Ascending aorta (tissue), 2 donors: ENCODE measurements around the gene GOLT1A. TPM values are rescaled to one million over a fixed set of nuclear protein-coding genes. Genes with fewer than 3 reads are reported as not detected.

Experiments
- DNase-seq, 2 donors: peaks; one replicate each; pipeline ENCODE4 v3.0.0-alpha.2; 2019; ENCODE audit warnings: low spot score in 2 of 2
- H3K27ac ChIP-seq, 2 donors: fragments of 200-600 bp; sonication (generic); one replicate each; pipeline ENCODE4 v1.5.1; 2016 to 2017; ENCODE audit warnings: mild to moderate bottlenecking in 1 of 2
- H3K27me3 ChIP-seq: fragments of 200-600 bp; sonication (generic); one replicate; pipeline ENCODE4 v1.5.1; 2017
- H3K36me3 ChIP-seq, 2 donors: fragments of 200-600 bp; sonication (generic); one replicate each; pipeline ENCODE4 v1.5.1; 2016
- H3K4me1 ChIP-seq, 2 donors: fragments of 200-600 bp; sonication (generic); one replicate each; pipeline ENCODE4 v1.5.1; 2016 to 2017; ENCODE audit warnings: mild to moderate bottlenecking in 1 of 2
- H3K4me3 ChIP-seq, 2 donors: fragments of 200-600 bp; sonication (generic); one replicate each; pipeline ENCODE4 v1.5.1; 2016 to 2017; ENCODE audit warnings: mild to moderate bottlenecking in 1 of 2
- H3K9me3 ChIP-seq, 2 donors: fragments of 200-600 bp; sonication (generic); one replicate each; pipeline ENCODE4 v1.5.1; 2016
- intact Hi-C: fragments of 100-400 bp; cut with DNase I; formaldehyde crosslinking; loops from one replicate; pipeline ENCODE4 v1.15.1; 2023
- total RNA-seq: library from RNA; depleted of rRNA; stranded (reverse); fragments of >200 nt; gene quantifications from one replicate; pipeline ENCODE4 v1.1.0, GENCODE V29; 2016
- TF ChIP-seq, protein P1 (sequence below), 3 experiments: fragments of 200-600 bp in 2 of 3; fragments of 450-650 bp in 1 of 3; sonication (generic) in 2 of 3; IDR thresholded peaks; one replicate each; pipeline ENCODE4 v1.5.1; 2016 to 2019; ENCODE audit warnings: antibody characterized with exemption in 3 of 3, mild to moderate bottlenecking in 1 of 3, moderate library complexity in 1 of 3

Gene GOLT1A
- total RNA-seq, 1 donor from 2014 or later = not detected

- intact Hi-C loops = no loop called here
- TF ChIP-seq, protein P1, sequence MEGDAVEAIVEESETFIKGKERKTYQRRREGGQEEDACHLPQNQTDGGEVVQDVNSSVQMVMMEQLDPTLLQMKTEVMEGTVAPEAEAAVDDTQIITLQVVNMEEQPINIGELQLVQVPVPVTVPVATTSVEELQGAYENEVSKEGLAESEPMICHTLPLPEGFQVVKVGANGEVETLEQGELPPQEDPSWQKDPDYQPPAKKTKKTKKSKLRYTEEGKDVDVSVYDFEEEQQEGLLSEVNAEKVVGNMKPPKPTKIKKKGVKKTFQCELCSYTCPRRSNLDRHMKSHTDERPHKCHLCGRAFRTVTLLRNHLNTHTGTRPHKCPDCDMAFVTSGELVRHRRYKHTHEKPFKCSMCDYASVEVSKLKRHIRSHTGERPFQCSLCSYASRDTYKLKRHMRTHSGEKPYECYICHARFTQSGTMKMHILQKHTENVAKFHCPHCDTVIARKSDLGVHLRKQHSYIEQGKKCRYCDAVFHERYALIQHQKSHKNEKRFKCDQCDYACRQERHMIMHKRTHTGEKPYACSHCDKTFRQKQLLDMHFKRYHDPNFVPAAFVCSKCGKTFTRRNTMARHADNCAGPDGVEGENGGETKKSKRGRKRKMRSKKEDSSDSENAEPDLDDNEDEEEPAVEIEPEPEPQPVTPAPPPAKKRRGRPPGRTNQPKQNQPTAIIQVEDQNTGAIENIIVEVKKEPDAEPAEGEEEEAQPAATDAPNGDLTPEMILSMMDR (IDR thresholded peaks at IDR 0.05) = no peak
These were observed 7.5 kb upstream of the GOLT1A start for GRCh38 chr1:204221271-204221670.

GRCh38 chr1:204219971-204220616, 6.3 kb upstream of the GOLT1A start:
- DNase-seq = no peak
- intact Hi-C loops = no loop called here
- H3K27ac ChIP-seq = no peak overlapping the region
- H3K4me3 ChIP-seq = no peak overlapping the region
- H3K9me3 ChIP-seq = no peaks in the 10 kb centered on the region
- H3K4me1 ChIP-seq = no peaks in the 10 kb centered on the region
- no peaks in the 10 kb centered on the region for H3K27me3 ChIP-seq
- TF ChIP-seq, protein P1 (IDR thresholded peaks at IDR 0.05) = no peak
- no peaks in the 10 kb centered on the region for H3K36me3 ChIP-seq

More at GRCh38 chr1:204221271-204221670, 7.5 kb upstream of the GOLT1A start:
- H3K36me3 ChIP-seq = no peaks in the 10 kb centered on the region
- no peak overlapping the region for H3K4me3 ChIP-seq
- no peaks in the 10 kb centered on the region for H3K9me3 ChIP-seq
- H3K27ac ChIP-seq = no peak overlapping the region
- no peaks in the 10 kb centered on the region for H3K4me1 ChIP-seq
- no peaks in the 10 kb centered on the region for H3K27me3 ChIP-seq
- DNase-seq = no peak

- Histone ChIP-seq H3K36me3 (no peaks in the 10 kb centered on the region), H3K27ac (no peak overlapping the region), H3K4me3 (no peak overlapping the region), H3K27me3 (no peaks in the 10 kb centered on the region), H3K9me3 (no peaks in the 10 kb centered on the region), H3K4me1 (no peaks in the 10 kb centered on the region)
- intact Hi-C loops = no loop called here
- TF ChIP-seq, protein P1 (IDR thresholded peaks at IDR 0.05) = no peak
- no peak for DNase-seq
These were observed 4.8 kb upstream of the GOLT1A start for GRCh38 chr1:204218552-204218951.

- H3K27ac ChIP-seq = no peak overlapping the region
- H3K36me3 ChIP-seq = no peaks in the 10 kb centered on the region
- intact Hi-C loops = no loop called here
- H3K27me3 ChIP-seq = no peaks in the 10 kb centered on the region
- TF ChIP-seq, protein P1 (IDR thresholded peaks at IDR 0.05) = no peak
- no peaks in the 10 kb centered on the region for H3K9me3 ChIP-seq
- no peak for DNase-seq
- no peak overlapping the region for H3K4me3 ChIP-seq
- H3K4me1 ChIP-seq = no peaks in the 10 kb centered on the region
These were observed 3.8 kb upstream of the GOLT1A start for GRCh38 chr1:204217648-204218000.

GRCh38 chr1:204216880-204217647, 3.3 kb upstream of the GOLT1A start:
- Histone ChIP-seq H3K4me1 (no peaks in the 10 kb centered on the region), H3K27me3 (no peaks in the 10 kb centered on the region), H3K4me3 (no peak overlapping the region), H3K27ac (no peak overlapping the region), H3K36me3 (no peaks in the 10 kb centered on the region), H3K9me3 (no peaks in the 10 kb centered on the region)
- intact Hi-C loops = no loop called here
- TF ChIP-seq, protein P1 (IDR thresholded peaks at IDR 0.05) = no peak
- DNase-seq = no peak
